AG04450 (cell line): Measurements from ENCODE around the gene XPO1. TPM values are rescaled to one million over a fixed set of nuclear protein-coding genes. Genes with fewer than 3 reads are reported as not detected.
"Not testable (repeated sequence)": the region's sequence is repeated elsewhere in the genome, so short reads cannot be mapped to it uniquely, and the experiment has no call there.

Experiments used
- CTCF ChIA-PET: fragments of 300-600, 350-600 bp; formaldehyde crosslinking; extraction: SDS; loops from one replicate; lab custom pipeline; 2022; ENCODE audit warnings: antibody characterized with exemption, inconsistent platforms; lab: Charles Lee
- POLR2A ChIA-PET: fragments of 350-600 bp; formaldehyde crosslinking; extraction: SDS; loops from one replicate; lab custom pipeline; 2021; ENCODE audit warnings: antibody characterized with exemption, inconsistent platforms; lab: Yijun Ruan, JAX
- DNase-seq: peaks from one replicate; pipeline ENCODE4 v3.0.0-alpha.2; 2011; ENCODE audit warnings: low read depth, low spot score
- H3K27ac ChIP-seq: one replicate; pipeline ENCODE4 v1.5.1; 2012; ENCODE audit warnings: low read depth, low read length, control low read depth
- H3K27me3 ChIP-seq: one replicate; pipeline ENCODE4 v1.6.0; 2012; ENCODE audit warnings: low read length; ENCODE audit not compliant: control insufficient read depth, insufficient read depth
- H3K4me3 ChIP-seq: 2 replicates; pipeline ENCODE4 v1.5.1; 2011; ENCODE audit warnings: mild to moderate bottlenecking, low read depth, low read length, control low read depth
- H3K9me3 ChIP-seq: 2 replicates; pipeline ENCODE4 v1.5.1; 2012; ENCODE audit warnings: low read length; ENCODE audit not compliant: control insufficient read depth, insufficient read depth
- CTCF ChIP-seq: IDR thresholded peaks from 2 replicates; pipeline ENCODE4 v1.5.1; 2011; ENCODE audit warnings: low read depth, low read length, control low read depth, inconsistent platforms
- polyA plus RNA-seq: library from polyadenylated mRNA; depleted of rRNA; stranded (reverse); fragments of >200 nt; gene quantifications from 2 replicates; pipeline ENCODE4 v1.2.3, GENCODE V29; 2011

The XPO1 gene
- polyA plus RNA-seq, 1 experiment = 143 TPM

- CTCF ChIA-PET = interaction anchor here (1.5 kb wide), 1 partner anchor 358 kb away, joined by 4 read pairs; no protein-coding TSS in a partner anchor
- DNase-seq = no peak
Measured at GRCh38 chr2:61493523-61493942, 44.6 kb downstream of the XPO1 start.

GRCh38 chr2:61492476-61492875, 45.7 kb downstream of the XPO1 start:
- no peaks in the 10 kb centered on the region for H3K27me3 ChIP-seq
- no peak overlapping the region for H3K27ac ChIP-seq
- CTCF ChIA-PET = interaction anchor here (1.5 kb wide), 1 partner anchor 357 kb away, joined by 4 read pairs; no protein-coding TSS in a partner anchor
- H3K4me3 ChIP-seq = no peak overlapping the region
- TF ChIP-seq CTCF = no peak
- DNase-seq = no peak
- no peaks in the 10 kb centered on the region for H3K9me3 ChIP-seq
- POLR2A ChIA-PET = no interaction called here

More at GRCh38 chr2:61493523-61493942, 44.6 kb downstream of the XPO1 start:
- Histone ChIP-seq H3K27ac (no peak overlapping the region), H3K27me3 (no peaks in the 10 kb centered on the region), H3K4me3 (no peak overlapping the region), H3K9me3 (no peaks in the 10 kb centered on the region)
- no peak for TF ChIP-seq CTCF
- POLR2A ChIA-PET = interaction anchor here (0.6 kb wide), 1 partner anchor 14 kb away, joined by 5 read pairs; no protein-coding TSS in a partner anchor

- TF ChIP-seq CTCF = no peak
- no peaks in the 10 kb centered on the region for H3K27me3 ChIP-seq
- H3K27ac ChIP-seq = no peak overlapping the region
- H3K9me3 ChIP-seq = no peaks in the 10 kb centered on the region
- H3K4me3 ChIP-seq = no peak overlapping the region
- ChIA-PET CTCF (no interaction called here), POLR2A (no interaction called here)
- DNase-seq = no peak
Measured at GRCh38 chr2:61485281-61485680, 52.9 kb downstream of the XPO1 start.

- no peaks in the 10 kb centered on the region for H3K9me3 ChIP-seq
- H3K4me3 ChIP-seq = no peak overlapping the region
- ChIA-PET CTCF (no interaction called here), POLR2A (no interaction called here)
- TF ChIP-seq CTCF = no peak
- no peaks in the 10 kb centered on the region for H3K27me3 ChIP-seq
- no peak overlapping the region for H3K27ac ChIP-seq
- DNase-seq = no peak
Measured at GRCh38 chr2:61478086-61478485, 60.1 kb downstream of the XPO1 start.

GRCh38 chr2:61476929-61477589, 61.1 kb downstream of the XPO1 start:
- DNase-seq, H3K27me3 ChIP-seq, CTCF ChIA-PET, POLR2A ChIA-PET, H3K9me3 ChIP-seq, H3K4me3 ChIP-seq, H3K27ac ChIP-seq: not testable (repeated sequence)
